GM12872 (cell line): ENCODE results near the gene NR2C1.

Source experiments
- TF ChIP-seq, protein P1 (sequence below): IDR thresholded peaks from 3 replicates; pipeline ENCODE4 v1.5.1; 2011; ENCODE audit warnings: low read depth, mild to moderate bottlenecking, low read length, moderate library complexity; ENCODE audit not compliant: insufficient read depth

Gene NR2C1

DNA sequence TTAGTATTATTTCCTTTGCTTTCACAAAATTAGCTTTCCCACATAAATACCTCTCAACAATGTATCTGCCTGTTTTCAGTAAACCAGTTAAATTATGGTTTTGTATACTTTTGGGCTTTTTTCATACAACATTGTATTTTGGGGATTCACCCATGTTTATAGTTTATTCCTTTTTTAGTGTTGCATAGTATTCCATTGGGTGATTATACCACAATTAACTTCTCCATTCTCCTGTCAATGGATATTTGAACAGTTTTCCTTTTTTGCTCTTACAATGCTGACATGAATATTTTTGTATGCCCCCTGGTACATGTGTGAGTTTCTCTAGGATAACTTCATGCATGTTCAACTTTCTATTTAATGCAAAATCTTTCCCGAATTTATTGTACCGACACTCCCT lies 57.3 kb downstream of the NR2C1 start:
- TF ChIP-seq, protein P1, sequence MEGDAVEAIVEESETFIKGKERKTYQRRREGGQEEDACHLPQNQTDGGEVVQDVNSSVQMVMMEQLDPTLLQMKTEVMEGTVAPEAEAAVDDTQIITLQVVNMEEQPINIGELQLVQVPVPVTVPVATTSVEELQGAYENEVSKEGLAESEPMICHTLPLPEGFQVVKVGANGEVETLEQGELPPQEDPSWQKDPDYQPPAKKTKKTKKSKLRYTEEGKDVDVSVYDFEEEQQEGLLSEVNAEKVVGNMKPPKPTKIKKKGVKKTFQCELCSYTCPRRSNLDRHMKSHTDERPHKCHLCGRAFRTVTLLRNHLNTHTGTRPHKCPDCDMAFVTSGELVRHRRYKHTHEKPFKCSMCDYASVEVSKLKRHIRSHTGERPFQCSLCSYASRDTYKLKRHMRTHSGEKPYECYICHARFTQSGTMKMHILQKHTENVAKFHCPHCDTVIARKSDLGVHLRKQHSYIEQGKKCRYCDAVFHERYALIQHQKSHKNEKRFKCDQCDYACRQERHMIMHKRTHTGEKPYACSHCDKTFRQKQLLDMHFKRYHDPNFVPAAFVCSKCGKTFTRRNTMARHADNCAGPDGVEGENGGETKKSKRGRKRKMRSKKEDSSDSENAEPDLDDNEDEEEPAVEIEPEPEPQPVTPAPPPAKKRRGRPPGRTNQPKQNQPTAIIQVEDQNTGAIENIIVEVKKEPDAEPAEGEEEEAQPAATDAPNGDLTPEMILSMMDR: no peak

DNA sequence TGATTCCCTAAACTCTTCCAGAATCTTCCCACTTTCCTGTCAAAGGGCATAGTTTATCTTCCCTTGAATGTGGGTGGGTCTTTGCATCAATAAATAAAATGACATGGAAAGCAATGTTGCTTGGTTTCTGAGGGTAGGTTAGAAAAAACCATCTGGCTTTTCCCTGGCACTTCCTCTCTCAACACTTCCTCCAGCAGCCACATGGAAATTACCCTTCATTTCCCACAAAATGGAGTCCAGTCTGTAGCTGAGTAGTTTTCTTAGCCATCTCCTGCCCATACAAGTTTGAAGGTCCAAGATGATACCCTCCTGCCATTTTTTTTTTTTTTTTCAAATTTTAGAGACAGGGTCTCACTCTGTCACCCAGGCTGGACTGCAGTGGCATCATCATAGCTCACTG lies 58.9 kb downstream of the NR2C1 start:
- TF ChIP-seq, protein P1: no peak

GRCh38 chr12:95006206-95006605 lies 67.2 kb downstream of the NR2C1 start:
- TF ChIP-seq, protein P1: no peak

DNA sequence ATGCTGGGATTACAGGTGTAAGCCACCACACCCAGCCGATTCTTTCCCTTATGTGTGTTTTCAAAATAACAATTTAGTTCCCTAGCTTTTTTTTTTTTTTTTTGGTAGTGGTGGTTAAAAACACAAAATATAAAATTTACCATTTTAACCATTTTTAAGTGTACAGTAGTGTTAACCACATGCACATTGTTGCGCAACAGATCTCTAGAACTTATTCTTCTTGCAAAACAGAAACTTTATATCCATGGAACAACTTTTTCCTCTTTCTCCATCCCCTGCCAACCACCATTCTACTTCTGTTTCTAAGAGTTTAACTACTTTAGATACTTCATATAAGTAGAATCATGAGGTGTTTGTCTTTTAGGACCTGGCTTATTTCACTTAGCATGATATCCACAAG lies 68.8 kb downstream of the NR2C1 start:
- TF ChIP-seq, protein P1: no peak

DNA sequence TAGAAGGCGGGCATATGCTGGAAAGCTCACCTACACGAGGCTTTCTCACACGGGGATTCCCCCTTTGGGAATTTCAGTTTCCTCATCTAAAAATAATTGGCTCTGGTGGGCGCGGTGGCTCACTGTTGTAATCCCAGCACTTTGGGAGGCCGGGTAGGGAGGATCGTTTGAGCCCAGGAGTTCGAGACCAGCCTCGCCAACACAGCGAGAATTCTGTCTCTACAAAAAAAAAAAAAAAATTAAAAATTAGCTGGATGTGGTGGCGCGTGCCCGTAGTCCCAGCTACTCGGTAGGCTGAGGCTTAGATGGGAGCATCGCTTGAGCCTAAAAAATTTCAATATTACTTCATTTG lies 69.5 kb downstream of the NR2C1 start:
- TF ChIP-seq, protein P1: no peak

DNA sequence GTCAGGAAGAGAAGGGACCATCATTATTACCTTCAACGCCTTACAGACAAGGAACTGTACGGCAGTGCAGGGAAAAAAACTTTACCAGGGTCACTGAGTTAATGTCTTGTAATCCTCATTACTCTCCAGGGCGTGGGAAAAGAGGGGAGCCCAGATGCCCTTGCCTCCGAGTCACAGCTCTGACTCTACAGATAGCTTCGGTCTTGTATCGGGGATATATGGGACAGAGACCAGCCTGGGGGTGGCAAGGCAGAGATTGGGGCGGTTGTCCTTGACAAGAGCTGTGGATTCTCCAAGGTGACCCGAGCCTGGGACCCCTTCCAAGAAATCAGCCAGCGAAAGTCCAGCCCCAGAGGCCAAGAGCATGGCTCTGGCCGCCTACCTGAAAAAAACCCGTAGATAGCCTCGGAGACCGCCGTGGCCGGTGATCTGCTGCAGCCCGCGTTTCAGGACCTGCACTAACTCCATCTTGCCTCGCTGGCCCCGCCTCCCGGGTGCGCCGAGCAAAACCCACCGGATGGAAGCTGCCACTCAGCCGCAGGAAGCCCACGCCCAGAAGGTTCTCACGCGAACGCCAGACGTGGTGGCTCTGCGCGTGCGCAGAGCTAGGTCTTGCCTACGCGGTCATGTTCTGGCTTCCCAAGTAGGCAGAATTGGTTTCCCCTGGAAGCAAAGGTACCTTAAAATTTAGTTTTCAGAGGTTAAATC lies 70.1 kb downstream of the NR2C1 start, which contains the start of gene NDUFA12:
Gene NDUFA12 (minus strand): TSS at position 485 of the 708 bp plus-strand sequence. CDS start 17 bp downstream, at position 468.
- TF ChIP-seq, protein P1: no peak

GRCh38 chr12:95002754-95003153 lies 70.7 kb downstream of the NR2C1 start:
- TF ChIP-seq, protein P1: no peak
